SKM-1 treated with dmso at 0.1 percent for 144 hours (cell line): ENCODE data around the gene CHMP2A.
"Not testable (repeated sequence)": the region's sequence is repeated elsewhere in the genome, so short reads cannot be mapped to it uniquely, and the experiment has no call there.

ENCODE experiments used
- DNase-seq: peaks from one replicate; lab custom pipeline; 2025; ENCODE audit not compliant: unreplicated experiment; lab: John Stamatoyannopoulos, UW

The CHMP2A gene

GRCh38 chr19:58542641-58543372 is 12.1 kb downstream of the CHMP2A start:
- DNase-seq = not testable (repeated sequence)

- not testable (repeated sequence) for DNase-seq
These were observed 15.7 kb downstream of the CHMP2A start for GRCh38 chr19:58539169-58539559.

GRCh38 chr19:58538257-58539168 is 16.4 kb downstream of the CHMP2A start:
- no peak for DNase-seq

- no peak for DNase-seq
These were observed 17.8 kb downstream of the CHMP2A start for GRCh38 chr19:58536852-58537798.

- no peak for DNase-seq
These were observed 19.0 kb downstream of the CHMP2A start for GRCh38 chr19:58535857-58536256.

GRCh38 chr19:58531034-58531840 is 23.7 kb downstream of the CHMP2A start:
- DNase-seq = no peak

- no peak for DNase-seq
These were observed 25.5 kb downstream of the CHMP2A start for GRCh38 chr19:58529405-58529804.

GRCh38 chr19:58522709-58523108 is 32.2 kb downstream of the CHMP2A start:
- DNase-seq = no peak

GRCh38 chr19:58521651-58522050 is 33.3 kb downstream of the CHMP2A start:
- no peak for DNase-seq

GRCh38 chr19:58520257-58520599 is 34.7 kb downstream of the CHMP2A start:
- no peak for DNase-seq

GRCh38 chr19:58519355-58520256 is 35.3 kb downstream of the CHMP2A start, which contains the start of gene ZBTB45:
Gene ZBTB45 (minus strand): TSS chr19:58519810. CDS start chr19:58517673, 2,137 bp downstream.
- DNase-seq = peak; percentile 82

- peak; percentile 16 for DNase-seq
These were observed 35.9 kb downstream of the CHMP2A start for GRCh38 chr19:58519087-58519354.

GRCh38 chr19:58518256-58519086 is 36.4 kb downstream of the CHMP2A start:
- peak; percentile 3 for DNase-seq

GRCh38 chr19:58516964-58517833 is 37.7 kb downstream of the CHMP2A start:
- no peak for DNase-seq

GRCh38 chr19:58516246-58516836 is 38.6 kb downstream of the CHMP2A start:
- DNase-seq = no peak

- no peak for DNase-seq
These were observed 39.6 kb downstream of the CHMP2A start for GRCh38 chr19:58515259-58515658.

GRCh38 chr19:58514564-58515022 is 40.3 kb downstream of the CHMP2A start:
- no peak for DNase-seq
